Testis (tissue), 3 donors: ENCODE results near the gene TNK2. TPM values are rescaled to one million over a fixed set of nuclear protein-coding genes. Genes with fewer than 3 reads are reported as not detected.
A peak's percentile ranks its signal among the peaks of the same experiment; 100 is the strongest.

Source experiments
- DNase-seq: peaks from one replicate; pipeline ENCODE4 v3.0.0-alpha.2; 2019
- H3K27ac ChIP-seq, 2 donors: fragments of 200-600 bp; sonication (generic); one replicate each; pipeline ENCODE4 v1.5.1; 2019
- H3K27me3 ChIP-seq: fragments of 200-600 bp; sonication (generic); one replicate; pipeline ENCODE4 v1.5.1; 2019
- H3K36me3 ChIP-seq: fragments of 200-600 bp; sonication (generic); one replicate; pipeline ENCODE4 v1.5.1; 2017; ENCODE audit warnings: low read depth; ENCODE audit errors: missing control alignments
- H3K4me1 ChIP-seq: fragments of 200-600 bp; sonication (generic); one replicate; pipeline ENCODE4 v1.5.1; 2019
- H3K4me3 ChIP-seq, 2 donors: fragments of 200-600 bp; sonication (generic); one replicate each; pipeline ENCODE4 v1.5.1; 2017 to 2019
- H3K9me3 ChIP-seq: fragments of 200-600 bp; sonication (generic); one replicate; pipeline ENCODE4 v1.5.1; 2017
- CTCF ChIP-seq, 3 experiments: fragments of 450-650 bp in 2 of 3; fragments of 200-600 bp in 1 of 3; sonication (generic) in 1 of 3; IDR thresholded peaks; one replicate each; pipeline ENCODE4 v1.5.1; 2016 to 2019; ENCODE audit warnings: antibody characterized with exemption in 3 of 3, mild to moderate bottlenecking in 2 of 3, moderate library complexity in 1 of 3
- POLR2A ChIP-seq: fragments of 450-650 bp; IDR thresholded peaks from one replicate; pipeline ENCODE4 v1.6.1; 2017; ENCODE audit warnings: antibody characterized with exemption, mild to moderate bottlenecking, moderate library complexity
- WGBS, 2 donors: methylation state at CpG; one replicate each; pipeline ENCODE4 v1.1.5; 2018; 5-methylcytosine and 5-hydroxymethylcytosine counted together
- intact Hi-C: fragments of 100-400 bp; cut with DNase I; formaldehyde crosslinking; loops from one replicate; pipeline ENCODE4 v1.15.1; 2023; ENCODE audit warnings: low total_unique reads
- polyA plus RNA-seq: library from polyadenylated mRNA; stranded (reverse); fragments of 350-450 nt; fragmentation: Illumina TruSeq; extraction: RNeasy Lipid Tissue Mini Kit (QIAGEN cat#74804); gene quantifications from one replicate; pipeline ENCODE4 v1.2.3, GENCODE V29; 2014; ENCODE audit warnings: low read depth, low replicate concordance; ENCODE audit not compliant: insufficient read depth
- total RNA-seq, 2 donors: library from RNA; depleted of rRNA; stranded (reverse); fragments of >200 nt; gene quantifications; one replicate each; pipeline ENCODE4 v1.2.3, GENCODE V29; 2016

TNK2 gene
- total and polyA plus RNA-seq, 3 donors from 2014 or later = 43.9 to 71.6 (median 71.4) TPM

DNA sequence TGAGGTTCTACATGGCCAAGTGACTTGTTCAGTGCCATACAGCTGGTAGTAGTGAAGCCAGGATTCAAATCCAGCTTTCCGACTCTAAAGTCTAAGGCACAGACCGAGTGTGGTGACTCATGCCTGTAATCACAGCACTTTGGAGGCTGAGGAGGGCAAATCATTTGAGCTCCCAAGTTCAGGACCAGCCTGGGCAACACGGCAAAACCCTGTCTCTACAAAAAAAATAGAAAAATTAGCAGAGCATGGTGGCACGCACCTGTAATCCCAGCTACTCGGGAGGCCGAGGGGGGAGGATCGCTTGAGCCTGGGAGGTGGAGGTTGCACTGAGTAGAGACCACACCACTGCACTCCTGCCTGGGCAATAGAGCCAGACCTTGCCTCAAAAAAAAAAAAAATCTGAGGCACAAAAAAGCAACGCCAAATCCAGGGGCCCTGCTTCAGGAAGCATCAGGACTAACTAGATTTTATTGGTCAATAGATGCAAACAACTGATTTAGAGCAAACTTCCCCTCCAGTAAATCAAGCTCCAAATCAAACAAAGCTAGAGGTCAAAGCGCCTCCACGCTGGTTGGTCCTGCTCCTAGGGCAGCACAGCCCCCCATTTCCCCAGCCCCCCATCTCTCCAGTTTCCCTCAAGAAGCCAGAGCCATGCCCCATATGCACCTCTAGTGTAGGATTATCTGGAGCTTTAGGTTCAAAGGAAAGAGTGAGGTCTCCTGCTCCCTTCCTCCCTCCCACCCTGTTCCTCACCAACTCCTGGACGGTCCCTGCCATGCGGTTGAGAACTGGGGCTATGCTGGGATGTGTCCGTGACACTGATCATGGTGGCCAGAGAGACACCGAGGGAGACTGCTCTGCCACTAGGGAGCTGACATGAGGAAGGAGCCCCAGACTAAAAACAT lies 2.9 kb upstream of the TNK2 start:
- H3K9me3 ChIP-seq = no peaks in the 10 kb centered on the region
- H3K27me3 ChIP-seq = no peaks in the 10 kb centered on the region
- no peak overlapping the region for H3K27ac ChIP-seq
- H3K4me3 ChIP-seq = no peak overlapping the region
- H3K36me3 ChIP-seq = no peaks in the 10 kb centered on the region
- no peak for TF ChIP-seq CTCF (IDR thresholded peaks at IDR 0.05)
- no peak for TF ChIP-seq POLR2A
- peaks cover 29% of the 10 kb centered on the region for H3K4me1 ChIP-seq
- intact Hi-C loops = no loop called here
- 91 to 95% methylated on average over 14 of the region's 14 CpGs for WGBS, 2 donors
- no peak for DNase-seq

- DNase-seq = no peak
- peaks cover 29% of the 10 kb centered on the region for H3K4me1 ChIP-seq
- no peaks in the 10 kb centered on the region for H3K36me3 ChIP-seq
- no peak overlapping the region for H3K27ac ChIP-seq
- intact Hi-C loops = no loop called here
- H3K27me3 ChIP-seq = no peaks in the 10 kb centered on the region
- no peaks in the 10 kb centered on the region for H3K9me3 ChIP-seq
- H3K4me3 ChIP-seq = peak overlapping the region in 1 of 2 donors; percentile 67
- TF ChIP-seq POLR2A = no peak
- no peak for TF ChIP-seq CTCF (IDR thresholded peaks at IDR 0.05)
- WGBS, 2 donors = 55 to 81% methylated on average over 5 to 8 of the region's 8 CpGs
Measured at GRCh38 chr3:195910499-195910845, 2.1 kb upstream of the TNK2 start.

- Histone ChIP-seq H3K4me1 (peaks cover 29% of the 10 kb centered on the region), H3K4me3 (peak overlapping the region; percentile 67 to 75), H3K9me3 (no peaks in the 10 kb centered on the region), H3K27ac (peak overlapping the region in 1 of 2 donors; percentile 44), H3K27me3 (no peaks in the 10 kb centered on the region), H3K36me3 (no peaks in the 10 kb centered on the region)
- WGBS, 2 donors = 22 to 27% methylated on average over 6 to 37 of the region's 68 CpGs
- TF ChIP-seq POLR2A = no peak
- peak; percentile 87 for DNase-seq
- intact Hi-C loops = no loop called here
Measured at GRCh38 chr3:195909644-195910498, 1.5 kb upstream of the TNK2 start.

- WGBS, 2 donors = 0 to 1% methylated on average over 10 to 32 of the region's 103 CpGs
- intact Hi-C loops = no loop called here
- H3K4me1 ChIP-seq = peaks cover 21% of the 10 kb centered on the region
- no peak overlapping the region for H3K27ac ChIP-seq
- no peak for TF ChIP-seq POLR2A
- no peak for TF ChIP-seq CTCF (IDR thresholded peaks at IDR 0.05)
- no peaks in the 10 kb centered on the region for H3K36me3 ChIP-seq
- H3K4me3 ChIP-seq = peak overlapping the region; percentile 66 to 75
- H3K9me3 ChIP-seq = no peaks in the 10 kb centered on the region
- DNase-seq = no peak
- H3K27me3 ChIP-seq = no peaks in the 10 kb centered on the region
Measured at GRCh38 chr3:195908694-195909581, 587 bp upstream of the TNK2 start.
